ENCODE data around the gene TXNDC17. TPM values are rescaled to one million over a fixed set of nuclear protein-coding genes. Genes with fewer than 3 reads are reported as not detected.

TXNDC17 gene
- total RNA-seq, 1 experiment from 2014 or later, result 62.0 TPM

Other genes with a start within 250 kb of the TXNDC17 start
- 0.42 TPM in 1 of 2 replicates, not detected in the other for gene AIPL1, start 205.9 kb upstream of the TXNDC17 start, total RNA-seq (2014; rRNA removed; shearing (Covaris generic))
- 87.2 and 94.7 TPM in 2 replicates for gene PIMREG, start 196.6 kb upstream of the TXNDC17 start, total RNA-seq (2014; rRNA removed; shearing (Covaris generic))
- gene PITPNM3, start 84.5 kb upstream of the TXNDC17 start, total RNA-seq (2014; rRNA removed; shearing (Covaris generic)), result 39.2 and 39.7 TPM in 2 replicates
- 9.6 and 14.3 TPM in 2 replicates for gene KIAA0753, start 349 bp upstream of the TXNDC17 start, total RNA-seq (2014; rRNA removed; shearing (Covaris generic))
- gene MED31, start 10.5 kb downstream of the TXNDC17 start, total RNA-seq (2014; rRNA removed; shearing (Covaris generic)), result 20.1 and 22.1 TPM in 2 replicates
- gene C17orf100, start 10.7 kb downstream of the TXNDC17 start, total RNA-seq (2014; rRNA removed; shearing (Covaris generic)), result 1.4 and 1.9 TPM in 2 replicates
- not detected in 2 replicates for gene SLC13A5, start 72.3 kb downstream of the TXNDC17 start, total RNA-seq (2014; rRNA removed; shearing (Covaris generic))
- gene XAF1, start 115.0 kb downstream of the TXNDC17 start, total RNA-seq (2014; rRNA removed; shearing (Covaris generic)), result 0.04 TPM in 1 of 2 replicates, not detected in the other
- not detected in 2 replicates for gene FBXO39, start 135.2 kb downstream of the TXNDC17 start, total RNA-seq (2014; rRNA removed; shearing (Covaris generic))
- not detected in 2 replicates for gene TEKT1, start 190.7 kb downstream of the TXNDC17 start, total RNA-seq (2014; rRNA removed; shearing (Covaris generic))